HepG2 (cell line): Measurements from ENCODE around the gene IRF1. TPM values are rescaled to one million over a fixed set of nuclear protein-coding genes. Genes with fewer than 3 reads are reported as not detected.

ENCODE experiments used
- CBFB ChIP-seq: sonication (generic); formaldehyde crosslinking; IDR thresholded peaks from 2 replicates; pipeline ENCODE4 v1.4.0; 2020; ENCODE audit warnings: missing genetic modification reagents
- MBNL3 ChIP-seq: fragments of 250-450 bp; sonication (Bioruptor Pico); conservative IDR thresholded peaks from 2 replicates; pipeline ENCODE4 v1.8.0; 2022; ENCODE audit warnings: mild to moderate bottlenecking, inconsistent platforms
- MTA1 ChIP-seq: sonication (generic); formaldehyde crosslinking; IDR thresholded peaks from 2 replicates; pipeline ENCODE4 v1.4.0; 2020; ENCODE audit warnings: missing genetic modification reagents, mild to moderate bottlenecking, borderline replicate concordance
- POLR2G ChIP-seq: fragments of 200-400 bp; formaldehyde crosslinking; IDR thresholded peaks from 2 replicates; pipeline ENCODE4 v1.6.1; 2018; ENCODE audit warnings: mild to moderate bottlenecking, low read depth, low read length, moderate library complexity
- ZNF44 ChIP-seq: sonication (generic); formaldehyde crosslinking; IDR thresholded peaks from 2 replicates; pipeline ENCODE4 v1.5.1; 2020; ENCODE audit warnings: mild to moderate bottlenecking, missing genetic modification reagents
- polyA plus RNA-seq, 8 experiments: library from polyadenylated mRNA; depleted of rRNA in 3 of 8; stranded (reverse) in 7 of 8; unstranded in 1 of 8; fragments of >200 nt; fragmentation: Illumina TruSeq in 4 of 8; extraction: Trizol in 4 of 8; gene quantifications; 2 replicates each; pipeline versions ENCODE4 v1.2.1 to v1.2.3, GENCODE V29; 2011 to 2016; ENCODE audit warnings: low read depth in 4 of 8, missing spikeins in 1 of 8, mixed read lengths in 1 of 8; ENCODE audit not compliant: insufficient read depth in 1 of 8
- total RNA-seq, 5 experiments: library from RNA; depleted of rRNA; stranded (reverse); fragments of >200 nt; fragmentation: Illumina TruSeq; extraction: Trizol; gene quantifications; 2 replicates each; pipeline ENCODE4 v1.2.3, GENCODE V29; 2016; ENCODE audit warnings: low read depth in 1 of 5
- TF ChIP-seq, protein P1 (sequence below): sonication (generic); formaldehyde crosslinking; IDR thresholded peaks from 2 replicates; pipeline ENCODE4 v1.4.0; 2020; ENCODE audit warnings: missing genetic modification reagents
- TF ChIP-seq, protein P2 (sequence below): sonication (generic); formaldehyde crosslinking; IDR thresholded peaks from 2 replicates; pipeline ENCODE4 v1.9.0; 2022; ENCODE audit warnings: missing genetic modification reagents, mild to moderate bottlenecking, borderline replicate concordance
- TF ChIP-seq, protein P3 (sequence below): sonication (generic); formaldehyde crosslinking; IDR thresholded peaks from 2 replicates; pipeline ENCODE4 v1.4.0; 2020; ENCODE audit warnings: missing genetic modification reagents

IRF1 gene
- total and polyA plus RNA-seq, 2 of the 13 experiments (the other 11 are each of a cell fraction or from before 2014, with no cell fraction given): 4.1 to 8.8 TPM

DNA sequence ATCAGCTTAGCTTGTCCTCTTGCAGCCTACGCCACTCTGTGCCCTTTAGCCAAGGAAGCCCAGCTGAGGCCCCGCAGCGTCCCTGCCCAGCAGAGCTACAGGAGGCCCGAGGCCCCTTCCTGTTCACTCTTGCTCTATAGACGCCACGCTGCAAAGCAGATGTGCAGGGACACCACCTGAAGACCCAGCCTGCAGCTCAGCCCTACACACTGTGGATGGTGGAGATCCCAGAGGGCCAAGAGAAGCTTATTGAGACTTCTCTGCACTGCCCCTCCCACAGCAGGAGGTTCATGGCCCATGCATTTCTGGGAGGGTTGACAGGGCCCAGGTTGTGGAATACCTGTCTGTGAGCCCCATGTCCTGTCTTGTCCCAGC, 33.6 kb downstream of the IRF1 start (continued):
- TF ChIP-seq, protein P1, sequence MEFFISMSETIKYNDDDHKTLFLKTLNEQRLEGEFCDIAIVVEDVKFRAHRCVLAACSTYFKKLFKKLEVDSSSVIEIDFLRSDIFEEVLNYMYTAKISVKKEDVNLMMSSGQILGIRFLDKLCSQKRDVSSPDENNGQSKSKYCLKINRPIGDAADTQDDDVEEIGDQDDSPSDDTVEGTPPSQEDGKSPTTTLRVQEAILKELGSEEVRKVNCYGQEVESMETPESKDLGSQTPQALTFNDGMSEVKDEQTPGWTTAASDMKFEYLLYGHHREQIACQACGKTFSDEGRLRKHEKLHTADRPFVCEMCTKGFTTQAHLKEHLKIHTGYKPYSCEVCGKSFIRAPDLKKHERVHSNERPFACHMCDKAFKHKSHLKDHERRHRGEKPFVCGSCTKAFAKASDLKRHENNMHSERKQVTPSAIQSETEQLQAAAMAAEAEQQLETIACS (CRISPR knock-in tag): no peak
- TF ChIP-seq MTA1 (CRISPR knock-in tag) (no peak), MBNL3 (CRISPR knock-in tag) (no peak), POLR2G (no peak), CBFB (CRISPR knock-in tag) (no peak), ZNF44 (CRISPR knock-in tag) (no peak)
- TF ChIP-seq, protein P2, sequence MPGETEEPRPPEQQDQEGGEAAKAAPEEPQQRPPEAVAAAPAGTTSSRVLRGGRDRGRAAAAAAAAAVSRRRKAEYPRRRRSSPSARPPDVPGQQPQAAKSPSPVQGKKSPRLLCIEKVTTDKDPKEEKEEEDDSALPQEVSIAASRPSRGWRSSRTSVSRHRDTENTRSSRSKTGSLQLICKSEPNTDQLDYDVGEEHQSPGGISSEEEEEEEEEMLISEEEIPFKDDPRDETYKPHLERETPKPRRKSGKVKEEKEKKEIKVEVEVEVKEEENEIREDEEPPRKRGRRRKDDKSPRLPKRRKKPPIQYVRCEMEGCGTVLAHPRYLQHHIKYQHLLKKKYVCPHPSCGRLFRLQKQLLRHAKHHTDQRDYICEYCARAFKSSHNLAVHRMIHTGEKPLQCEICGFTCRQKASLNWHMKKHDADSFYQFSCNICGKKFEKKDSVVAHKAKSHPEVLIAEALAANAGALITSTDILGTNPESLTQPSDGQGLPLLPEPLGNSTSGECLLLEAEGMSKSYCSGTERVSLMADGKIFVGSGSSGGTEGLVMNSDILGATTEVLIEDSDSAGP (CRISPR knock-in tag): no peak
- TF ChIP-seq, protein P3, sequence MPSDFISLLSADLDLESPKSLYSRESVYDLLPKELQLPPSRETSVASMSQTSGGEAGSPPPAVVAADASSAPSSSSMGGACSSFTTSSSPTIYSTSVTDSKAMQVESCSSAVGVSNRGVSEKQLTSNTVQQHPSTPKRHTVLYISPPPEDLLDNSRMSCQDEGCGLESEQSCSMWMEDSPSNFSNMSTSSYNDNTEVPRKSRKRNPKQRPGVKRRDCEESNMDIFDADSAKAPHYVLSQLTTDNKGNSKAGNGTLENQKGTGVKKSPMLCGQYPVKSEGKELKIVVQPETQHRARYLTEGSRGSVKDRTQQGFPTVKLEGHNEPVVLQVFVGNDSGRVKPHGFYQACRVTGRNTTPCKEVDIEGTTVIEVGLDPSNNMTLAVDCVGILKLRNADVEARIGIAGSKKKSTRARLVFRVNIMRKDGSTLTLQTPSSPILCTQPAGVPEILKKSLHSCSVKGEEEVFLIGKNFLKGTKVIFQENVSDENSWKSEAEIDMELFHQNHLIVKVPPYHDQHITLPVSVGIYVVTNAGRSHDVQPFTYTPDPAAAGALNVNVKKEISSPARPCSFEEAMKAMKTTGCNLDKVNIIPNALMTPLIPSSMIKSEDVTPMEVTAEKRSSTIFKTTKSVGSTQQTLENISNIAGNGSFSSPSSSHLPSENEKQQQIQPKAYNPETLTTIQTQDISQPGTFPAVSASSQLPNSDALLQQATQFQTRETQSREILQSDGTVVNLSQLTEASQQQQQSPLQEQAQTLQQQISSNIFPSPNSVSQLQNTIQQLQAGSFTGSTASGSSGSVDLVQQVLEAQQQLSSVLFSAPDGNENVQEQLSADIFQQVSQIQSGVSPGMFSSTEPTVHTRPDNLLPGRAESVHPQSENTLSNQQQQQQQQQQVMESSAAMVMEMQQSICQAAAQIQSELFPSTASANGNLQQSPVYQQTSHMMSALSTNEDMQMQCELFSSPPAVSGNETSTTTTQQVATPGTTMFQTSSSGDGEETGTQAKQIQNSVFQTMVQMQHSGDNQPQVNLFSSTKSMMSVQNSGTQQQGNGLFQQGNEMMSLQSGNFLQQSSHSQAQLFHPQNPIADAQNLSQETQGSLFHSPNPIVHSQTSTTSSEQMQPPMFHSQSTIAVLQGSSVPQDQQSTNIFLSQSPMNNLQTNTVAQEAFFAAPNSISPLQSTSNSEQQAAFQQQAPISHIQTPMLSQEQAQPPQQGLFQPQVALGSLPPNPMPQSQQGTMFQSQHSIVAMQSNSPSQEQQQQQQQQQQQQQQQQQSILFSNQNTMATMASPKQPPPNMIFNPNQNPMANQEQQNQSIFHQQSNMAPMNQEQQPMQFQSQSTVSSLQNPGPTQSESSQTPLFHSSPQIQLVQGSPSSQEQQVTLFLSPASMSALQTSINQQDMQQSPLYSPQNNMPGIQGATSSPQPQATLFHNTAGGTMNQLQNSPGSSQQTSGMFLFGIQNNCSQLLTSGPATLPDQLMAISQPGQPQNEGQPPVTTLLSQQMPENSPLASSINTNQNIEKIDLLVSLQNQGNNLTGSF (CRISPR knock-in tag): no peak
